ENCODE measurements around the gene OSBPL2. TPM values are rescaled to one million over a fixed set of nuclear protein-coding genes. Genes with fewer than 3 reads are reported as not detected.

OSBPL2 gene
- total RNA-seq, 4 donors from 2014 or later: 48.4 to 65.1 (median 55.8) TPM

DNA sequence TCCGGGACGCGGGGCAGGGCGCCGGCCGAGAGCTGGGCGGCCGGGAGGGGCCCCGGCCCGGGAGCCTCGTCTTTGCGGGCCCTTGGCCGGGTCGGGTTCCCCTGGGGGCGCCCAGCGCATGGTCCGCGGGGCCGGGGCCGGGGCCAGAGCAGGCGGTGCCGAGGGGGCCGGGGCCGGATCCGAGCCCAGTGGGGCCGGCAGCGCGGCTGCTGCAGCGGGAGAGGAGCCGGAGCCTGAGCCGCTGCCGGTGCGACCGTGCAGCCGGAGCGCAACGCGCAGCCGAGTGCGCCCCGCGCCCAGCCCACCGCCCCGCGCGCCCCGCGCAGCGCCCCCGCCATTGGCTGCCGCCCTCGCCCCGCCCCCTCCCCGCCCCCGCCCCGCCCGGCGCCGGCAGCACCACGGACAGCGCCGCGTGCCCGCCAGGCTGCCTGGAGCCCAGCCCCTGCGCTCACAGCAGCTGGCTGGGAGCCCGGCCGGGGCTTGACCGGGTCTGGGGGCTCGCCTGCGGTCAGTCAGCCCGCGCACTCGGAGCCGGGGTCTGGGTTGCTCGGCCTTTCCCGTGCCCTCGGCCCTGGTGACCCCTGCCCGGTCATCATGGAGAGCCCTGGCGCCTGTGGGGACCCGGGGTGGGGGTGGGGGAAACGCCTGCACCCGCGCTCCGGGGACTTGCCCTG is 18.2 kb upstream of the OSBPL2 start, which contains the start of gene HRH3:
Gene HRH3 (minus strand): TSS at position 287 of the 674 bp plus-strand sequence. CDS start 308 bp downstream, outside the sequence.
- intact Hi-C loops (cut with DNase I): no loop called here
- Histone ChIP-seq H3K4me1 (peaks cover 11 to 30% (median 24%) of the 10 kb centered on the region in 3 donors), H3K4me3 (peak within 1 kb of the TSS; percentile 17 to 62 (median 38)), H3K36me3 (no peaks in the 10 kb centered on the region), H3K27me3 (peaks cover 11 to 100% (median 32%) of the 10 kb centered on the region in 4 donors), H3K27ac (no peak within 1 kb of the TSS), H3K9me3 (no peaks in the 10 kb centered on the region)
- WGBS, 2 donors: no CpG with 5 or more reads among the region's 84 CpGs
- TF ChIP-seq, protein P1, sequence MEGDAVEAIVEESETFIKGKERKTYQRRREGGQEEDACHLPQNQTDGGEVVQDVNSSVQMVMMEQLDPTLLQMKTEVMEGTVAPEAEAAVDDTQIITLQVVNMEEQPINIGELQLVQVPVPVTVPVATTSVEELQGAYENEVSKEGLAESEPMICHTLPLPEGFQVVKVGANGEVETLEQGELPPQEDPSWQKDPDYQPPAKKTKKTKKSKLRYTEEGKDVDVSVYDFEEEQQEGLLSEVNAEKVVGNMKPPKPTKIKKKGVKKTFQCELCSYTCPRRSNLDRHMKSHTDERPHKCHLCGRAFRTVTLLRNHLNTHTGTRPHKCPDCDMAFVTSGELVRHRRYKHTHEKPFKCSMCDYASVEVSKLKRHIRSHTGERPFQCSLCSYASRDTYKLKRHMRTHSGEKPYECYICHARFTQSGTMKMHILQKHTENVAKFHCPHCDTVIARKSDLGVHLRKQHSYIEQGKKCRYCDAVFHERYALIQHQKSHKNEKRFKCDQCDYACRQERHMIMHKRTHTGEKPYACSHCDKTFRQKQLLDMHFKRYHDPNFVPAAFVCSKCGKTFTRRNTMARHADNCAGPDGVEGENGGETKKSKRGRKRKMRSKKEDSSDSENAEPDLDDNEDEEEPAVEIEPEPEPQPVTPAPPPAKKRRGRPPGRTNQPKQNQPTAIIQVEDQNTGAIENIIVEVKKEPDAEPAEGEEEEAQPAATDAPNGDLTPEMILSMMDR (IDR thresholded peaks at IDR 0.05): no peak
- no peak for TF ChIP-seq POLR2A (IDR thresholded peaks at IDR 0.05)
- no peak for DNase-seq

GRCh38 chr20:62220666-62221568 is 17.4 kb upstream of the OSBPL2 start:
- no peaks in the 10 kb centered on the region for H3K36me3 ChIP-seq
- no peak for DNase-seq
- intact Hi-C loops (cut with DNase I): no loop called here

DNA sequence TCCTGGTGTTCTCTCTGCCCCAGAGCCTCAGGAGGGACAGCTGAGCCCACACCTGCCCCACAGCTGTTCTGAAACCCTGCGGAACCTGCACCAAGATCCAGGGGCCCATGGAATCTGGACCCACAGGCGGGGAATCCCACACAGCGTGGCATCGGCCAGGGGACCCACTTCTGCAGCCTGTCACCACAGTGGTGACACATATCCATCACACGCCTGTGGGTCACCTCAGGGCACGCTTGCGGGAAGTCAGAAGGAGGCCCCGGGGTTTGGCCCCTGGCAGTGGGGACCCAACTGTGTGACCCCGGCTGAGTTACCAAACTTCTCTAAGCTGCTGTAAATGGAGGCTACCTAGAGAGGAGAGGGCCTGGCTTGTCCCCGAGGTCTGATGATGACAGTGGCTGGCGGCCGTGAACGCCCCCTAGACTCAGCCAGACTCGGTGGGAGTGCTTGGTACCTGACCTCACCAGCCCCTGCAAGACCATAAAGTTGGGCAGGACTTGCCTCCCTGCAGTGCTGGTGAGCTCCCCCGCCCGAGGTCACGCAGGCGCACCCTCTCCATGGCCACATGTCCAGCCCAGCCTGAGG is 16.0 kb upstream of the OSBPL2 start:
- intact Hi-C loops (cut with DNase I): no loop called here
- DNase-seq: no peak
- Histone ChIP-seq H3K4me3 (no peak overlapping the region), H3K9me3 (no peaks in the 10 kb centered on the region), H3K4me1 (peaks cover 11 to 30% (median 24%) of the 10 kb centered on the region in 3 donors), H3K27me3 (peaks cover 11 to 100% (median 29%) of the 10 kb centered on the region in 4 donors), H3K27ac (no peak overlapping the region), H3K36me3 (no peaks in the 10 kb centered on the region)
- 81 to 100% methylated on average over 2 to 6 of the region's 18 CpGs for WGBS, 2 donors
- TF ChIP-seq, protein P1 (IDR thresholded peaks at IDR 0.05): no peak
- TF ChIP-seq POLR2A (IDR thresholded peaks at IDR 0.05): no peak

More at GRCh38 chr20:62220666-62221568, 17.4 kb upstream of the OSBPL2 start:
- Histone ChIP-seq H3K27ac (no peak overlapping the region), H3K27me3 (peaks cover 11 to 100% (median 32%) of the 10 kb centered on the region in 4 donors), H3K4me1 (peaks cover 11 to 30% (median 24%) of the 10 kb centered on the region in 3 donors), H3K4me3 (peak overlapping the region in 1 of 4 donors; percentile 62), H3K9me3 (no peaks in the 10 kb centered on the region)
- 1 to 9% methylated on average over 14 to 19 of the region's 46 CpGs for WGBS, 2 donors
- no peak for TF ChIP-seq POLR2A (IDR thresholded peaks at IDR 0.05)
- TF ChIP-seq, protein P1 (IDR thresholded peaks at IDR 0.05): no peak

DNA sequence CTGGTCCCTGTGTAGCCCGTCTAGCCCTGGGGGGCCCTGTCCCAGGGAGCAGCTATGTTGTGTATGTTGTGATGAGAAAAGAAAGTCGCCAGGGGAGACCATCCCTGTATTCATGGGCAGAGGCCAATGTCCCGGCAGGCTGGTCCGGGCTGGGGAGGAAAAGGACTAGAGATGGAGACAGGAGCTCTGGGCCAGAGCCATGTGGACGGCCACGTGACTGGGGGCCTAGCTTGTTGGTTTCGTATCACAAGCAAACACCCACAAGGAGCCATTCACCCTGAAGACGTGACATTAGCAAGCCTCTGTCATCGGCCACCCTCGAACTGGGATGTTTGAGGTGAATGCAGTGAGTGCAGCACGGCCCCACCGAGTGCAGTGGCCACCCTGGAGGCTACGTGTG is 15.3 kb upstream of the OSBPL2 start:
- Histone ChIP-seq H3K27me3 (peaks cover 11 to 100% (median 25%) of the 10 kb centered on the region in 4 donors), H3K27ac (no peak overlapping the region), H3K9me3 (no peaks in the 10 kb centered on the region), H3K4me1 (peaks cover 11 to 36% (median 24%) of the 10 kb centered on the region in 3 donors), H3K4me3 (no peak overlapping the region), H3K36me3 (no peaks in the 10 kb centered on the region)
- no peak for DNase-seq
- TF ChIP-seq POLR2A (IDR thresholded peaks at IDR 0.05): no peak
- TF ChIP-seq, protein P1 (IDR thresholded peaks at IDR 0.05): no peak
- intact Hi-C loops (cut with DNase I): no loop called here
- WGBS, 2 donors: 45 to 63% methylated on average over 4 to 12 of the region's 13 CpGs

All from esophagus squamous epithelium (tissue), 5 donors.